Ovary (tissue), 3 donors: Measurements from ENCODE around the gene MOB3A.

Source experiments
- EP300 ChIP-seq: sonication (generic); formaldehyde crosslinking; IDR thresholded peaks from one replicate; pipeline ENCODE4 v1.6.1; 2017; ENCODE audit warnings: antibody characterized with exemption
- POLR2A ChIP-seq: fragments of 450-650 bp; IDR thresholded peaks from one replicate; pipeline ENCODE4 v1.6.1; 2017; ENCODE audit warnings: antibody characterized with exemption, mild to moderate bottlenecking, moderate library complexity
- TF ChIP-seq, protein P1 (sequence below), 3 donors: fragments of 450-650 bp in 2 of 3; fragments of 200-600 bp in 1 of 3; IDR thresholded peaks; one replicate each; pipeline versions ENCODE4 v1.5.1 to v1.8.0; 2016 to 2022; ENCODE audit warnings: antibody characterized with exemption in 3 of 3, mild to moderate bottlenecking in 1 of 3
- donor health status: DM: no; HTN: no; CAD: no.

DNA sequence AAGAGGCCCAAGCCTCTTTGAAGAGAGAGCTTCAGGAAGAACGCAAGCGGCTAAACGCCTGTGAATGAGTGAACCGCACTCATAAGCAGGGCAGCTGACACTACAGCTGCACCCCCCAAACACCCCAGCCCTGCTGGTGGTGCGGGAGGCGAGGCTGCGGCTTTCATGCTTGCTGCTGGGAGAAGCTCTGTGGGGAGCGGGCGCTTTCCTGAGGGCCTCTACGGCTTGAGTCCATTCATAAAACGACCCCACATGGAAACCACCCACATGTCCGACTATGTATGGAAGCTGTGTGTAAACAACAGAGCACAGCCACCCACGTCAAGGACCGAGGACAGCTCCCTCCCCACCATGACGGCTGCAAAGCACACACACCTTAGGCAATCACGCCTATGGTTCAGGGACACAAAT is 49.7 kb upstream of the MOB3A start:
- TF ChIP-seq, protein P1, sequence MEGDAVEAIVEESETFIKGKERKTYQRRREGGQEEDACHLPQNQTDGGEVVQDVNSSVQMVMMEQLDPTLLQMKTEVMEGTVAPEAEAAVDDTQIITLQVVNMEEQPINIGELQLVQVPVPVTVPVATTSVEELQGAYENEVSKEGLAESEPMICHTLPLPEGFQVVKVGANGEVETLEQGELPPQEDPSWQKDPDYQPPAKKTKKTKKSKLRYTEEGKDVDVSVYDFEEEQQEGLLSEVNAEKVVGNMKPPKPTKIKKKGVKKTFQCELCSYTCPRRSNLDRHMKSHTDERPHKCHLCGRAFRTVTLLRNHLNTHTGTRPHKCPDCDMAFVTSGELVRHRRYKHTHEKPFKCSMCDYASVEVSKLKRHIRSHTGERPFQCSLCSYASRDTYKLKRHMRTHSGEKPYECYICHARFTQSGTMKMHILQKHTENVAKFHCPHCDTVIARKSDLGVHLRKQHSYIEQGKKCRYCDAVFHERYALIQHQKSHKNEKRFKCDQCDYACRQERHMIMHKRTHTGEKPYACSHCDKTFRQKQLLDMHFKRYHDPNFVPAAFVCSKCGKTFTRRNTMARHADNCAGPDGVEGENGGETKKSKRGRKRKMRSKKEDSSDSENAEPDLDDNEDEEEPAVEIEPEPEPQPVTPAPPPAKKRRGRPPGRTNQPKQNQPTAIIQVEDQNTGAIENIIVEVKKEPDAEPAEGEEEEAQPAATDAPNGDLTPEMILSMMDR (IDR thresholded peaks at IDR 0.05) = no peak
- TF ChIP-seq POLR2A = no peak
- TF ChIP-seq EP300 = no peak
